CD4-positive, alpha-beta T cell (primary cell): Measurements from ENCODE around the gene RIN3. TPM values are rescaled to one million over a fixed set of nuclear protein-coding genes. Genes with fewer than 3 reads are reported as not detected.

Experiments used
- ATAC-seq: fragments of 200-7000 bp; cut with Tn5 transposase; one replicate; pipeline ENCODE4 v1.10.0; 2022; ENCODE audit warnings: mild to moderate bottlenecking; ENCODE audit not compliant: poor library complexity
- CTCF ChIA-PET: fragments of 350-600 bp; sonication (Branson Sonifier 250); formaldehyde crosslinking; loops from one replicate; lab custom pipeline; 2021; ENCODE audit warnings: antibody characterized with exemption, inconsistent platforms; lab: Charles Lee
- POLR2A ChIA-PET: fragments of 350-600 bp; sonication (Branson Sonifier 250); formaldehyde crosslinking; loops from one replicate; lab custom pipeline; 2021; ENCODE audit warnings: antibody characterized with exemption, inconsistent platforms; lab: Charles Lee
- DNase-seq, 14 experiments: peaks; one replicate each; pipeline ENCODE4 v3.0.0-alpha.2; 2013 to 2020; ENCODE audit warnings: mixed read lengths in 2 of 14
- H3K27ac ChIP-seq, 2 donors: one replicate each; pipeline versions ENCODE4 v1.5.1 to v1.7.0; 2013; ENCODE audit warnings: low read length in 2 of 2, low read depth in 1 of 2, mild to moderate bottlenecking in 1 of 2
- H3K27me3 ChIP-seq, 2 experiments: 1 replicate in 1 of 2; 2 replicates in 1 of 2; pipeline versions ENCODE4 v1.6.1 to v1.7.0; 2013; ENCODE audit warnings: low read length in 2 of 2, control low read depth in 1 of 2, mild to moderate bottlenecking in 1 of 2, moderate library complexity in 1 of 2; ENCODE audit not compliant: insufficient read depth in 2 of 2, control insufficient read depth in 1 of 2
- H3K36me3 ChIP-seq: one replicate; pipeline ENCODE4 v1.6.1; 2013; ENCODE audit warnings: low read length, control low read depth; ENCODE audit not compliant: insufficient read depth
- H3K4me1 ChIP-seq: one replicate; pipeline ENCODE4 v1.6.1; 2013; ENCODE audit warnings: low read length, control low read depth; ENCODE audit not compliant: insufficient read depth
- H3K4me3 ChIP-seq: one replicate; pipeline ENCODE4 v1.5.1; 2013; ENCODE audit warnings: mild to moderate bottlenecking, low read length, moderate library complexity
- H3K9me3 ChIP-seq, 2 experiments: 1 replicate in 1 of 2; 2 replicates in 1 of 2; pipeline versions ENCODE4 v1.6.1 to v1.7.0; 2013; ENCODE audit warnings: low read length in 2 of 2, mild to moderate bottlenecking in 2 of 2, control low read depth in 1 of 2, moderate library complexity in 1 of 2; ENCODE audit not compliant: control insufficient read depth in 1 of 2, insufficient read depth in 1 of 2
- H3K27ac Mint-ChIP-seq: one replicate; pipeline ENCODE4 v1.8.0; 2020; ENCODE audit warnings: mixed read lengths
- H3K27me3 Mint-ChIP-seq: one replicate; pipeline ENCODE4 v1.8.0; 2021; ENCODE audit warnings: mixed read lengths
- H3K36me3 Mint-ChIP-seq: one replicate; pipeline ENCODE4 v1.8.0; 2021; ENCODE audit warnings: low read depth, mixed read lengths
- H3K4me1 Mint-ChIP-seq: one replicate; pipeline ENCODE4 v1.8.0; 2021; ENCODE audit warnings: low read depth, mixed read lengths
- H3K4me3 Mint-ChIP-seq: one replicate; pipeline ENCODE4 v1.8.0; 2020; ENCODE audit warnings: mild to moderate bottlenecking, mixed read lengths
- H3K9me3 Mint-ChIP-seq: one replicate; pipeline ENCODE4 v1.8.0; 2020; ENCODE audit warnings: mixed read lengths
- CTCF ChIP-seq: fragments of 200-600 bp; IDR thresholded peaks from one replicate; pipeline ENCODE4 v1.8.0; 2022; ENCODE audit warnings: antibody characterized with exemption, mild to moderate bottlenecking
- intact Hi-C, 2 experiments: fragments of 100-400 bp; cut with DNase I in 1 of 2; cut with micrococcal nuclease in 1 of 2; formaldehyde crosslinking; loops; one replicate each; pipeline versions ENCODE4 v1.15.1 to v1.9.0; 2023 to 2025; cut with DNase I, micrococcal nuclease
- total RNA-seq, 174 experiments: library from RNA in 2 of 174; stranded (reverse) in 2 of 174; gene quantifications; one replicate each; pipeline ENCODE4 v1.2.3 and lab custom pipeline; 2021 to 2026

The RIN3 gene
- total RNA-seq, 2 experiments from 2014 or later: 67.9 to 72.2 TPM

- Histone ChIP-seq H3K4me1 (peaks cover 4% of the 10 kb centered on the region), H3K27me3 (no peaks in the 10 kb centered on the region), H3K27ac (no peak overlapping the region), H3K4me3 (no peak overlapping the region), H3K9me3 (peaks cover 11 to 13% of the 10 kb centered on the region in 2 experiments), H3K36me3 (no peaks in the 10 kb centered on the region)
- no peak for TF ChIP-seq CTCF
- Mint-ChIP-seq H3K4me1 (no peaks in the 10 kb centered on the region), H3K9me3 (peaks cover 4% of the 10 kb centered on the region), H3K27ac (no peak overlapping the region), H3K36me3 (no peaks in the 10 kb centered on the region), H3K4me3 (no peak overlapping the region), H3K27me3 (no peaks in the 10 kb centered on the region)
- intact Hi-C loops: no loop called here
- ATAC-seq: no peak
- POLR2A ChIA-PET: no interaction called here
- CTCF ChIA-PET: no interaction called here
- no peak for DNase-seq
Measured at GRCh38 chr14:92470215-92470614, 43.4 kb upstream of the RIN3 start.

- Mint-ChIP-seq H3K36me3 (no peaks in the 10 kb centered on the region), H3K27ac (no peak overlapping the region), H3K4me1 (no peaks in the 10 kb centered on the region), H3K9me3 (peaks cover 4% of the 10 kb centered on the region), H3K27me3 (no peaks in the 10 kb centered on the region), H3K4me3 (no peak overlapping the region)
- CTCF ChIA-PET: no interaction called here
- POLR2A ChIA-PET: no interaction called here
- Histone ChIP-seq H3K4me3 (no peak overlapping the region), H3K9me3 (peaks cover 11 to 13% of the 10 kb centered on the region in 2 experiments), H3K36me3 (no peaks in the 10 kb centered on the region), H3K4me1 (peaks cover 4% of the 10 kb centered on the region), H3K27me3 (no peaks in the 10 kb centered on the region), H3K27ac (no peak overlapping the region)
- DNase-seq (no peak), ATAC-seq (no peak)
- TF ChIP-seq CTCF: no peak
- intact Hi-C loops: no loop called here
Measured at GRCh38 chr14:92470811-92471210, 42.8 kb upstream of the RIN3 start.

DNA sequence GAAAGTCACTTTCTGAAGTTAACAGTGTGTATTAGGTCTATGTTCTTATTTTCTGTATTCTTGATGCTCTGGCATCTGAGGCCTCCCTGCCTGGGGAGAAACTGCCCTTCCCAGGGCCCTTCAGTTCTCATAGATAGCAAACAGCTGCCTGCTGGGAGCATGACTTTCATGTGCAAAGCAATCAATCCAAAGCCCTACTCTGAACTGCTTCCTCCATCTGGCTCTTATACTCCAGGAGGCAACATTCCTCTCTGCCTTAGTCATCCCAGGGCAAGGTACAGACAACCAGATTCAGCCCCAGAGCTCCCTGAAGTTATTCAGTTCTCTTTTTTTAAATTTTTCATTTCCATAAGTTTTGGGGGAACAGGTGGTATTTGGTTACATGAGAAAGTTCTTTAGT is 41.7 kb upstream of the RIN3 start:
- TF ChIP-seq CTCF: no peak
- H3K4me1 ChIP-seq: peaks cover 4% of the 10 kb centered on the region
- CTCF ChIA-PET: no interaction called here
- POLR2A ChIA-PET: no interaction called here
- H3K4me1 Mint-ChIP-seq: no peaks in the 10 kb centered on the region
- intact Hi-C loops: no loop called here
- no peaks in the 10 kb centered on the region for H3K27me3 ChIP-seq
- no peaks in the 10 kb centered on the region for H3K36me3 ChIP-seq
- no peak overlapping the region for H3K27ac ChIP-seq
- peaks cover 8 to 11% of the 10 kb centered on the region in 2 experiments for H3K9me3 ChIP-seq
- ATAC-seq (no peak), DNase-seq (no peak)
- no peak overlapping the region for H3K4me3 Mint-ChIP-seq
- no peak overlapping the region for H3K27ac Mint-ChIP-seq
- H3K36me3 Mint-ChIP-seq: no peaks in the 10 kb centered on the region
- no peak overlapping the region for H3K4me3 ChIP-seq
- H3K27me3 Mint-ChIP-seq: no peaks in the 10 kb centered on the region
- peaks cover 4% of the 10 kb centered on the region for H3K9me3 Mint-ChIP-seq
